MCF 10A (cell line): ENCODE results near the gene FEZF1. TPM values are rescaled to one million over a fixed set of nuclear protein-coding genes. Genes with fewer than 3 reads are reported as not detected.

ENCODE experiments used
- BruUV-seq: library from RNA; stranded (reverse); fragments of 400-500 nt; replicated peaks from 2 replicates; lab custom pipeline; 2021; lab: Mats Ljungman, UMichigan
- CTCF ChIA-PET: fragments of 300-600 bp; sonication (Branson Sonifier 250); formaldehyde crosslinking; extraction: SDS; loops from one replicate; lab custom pipeline; 2021; ENCODE audit warnings: antibody characterized with exemption, inconsistent platforms; lab: Yijun Ruan, JAX
- POLR2A ChIA-PET: fragments of 300-600, 350-650 bp; sonication (Branson Sonifier 250); formaldehyde crosslinking; extraction: SDS; loops from one replicate; lab custom pipeline; 2020; ENCODE audit warnings: antibody characterized with exemption, inconsistent platforms; lab: Yijun Ruan, JAX
- DNase-seq: peaks from one replicate; pipeline ENCODE4 v3.0.0-alpha.2; 2018; ENCODE audit not compliant: unreplicated experiment
- H3K27ac Mint-ChIP-seq: one replicate; pipeline ENCODE4 v1.8.0; 2022; ENCODE audit warnings: mild to moderate bottlenecking, low read depth, mixed read lengths; ENCODE audit not compliant: unreplicated experiment
- H3K27me3 Mint-ChIP-seq: one replicate; pipeline ENCODE4 v1.8.0; 2022; ENCODE audit warnings: mixed read lengths; ENCODE audit not compliant: insufficient read depth, unreplicated experiment
- H3K36me3 Mint-ChIP-seq: one replicate; pipeline ENCODE4 v1.8.0; 2022; ENCODE audit warnings: mild to moderate bottlenecking, moderate library complexity, mixed read lengths; ENCODE audit not compliant: insufficient read depth, unreplicated experiment
- H3K4me1 Mint-ChIP-seq: one replicate; pipeline ENCODE4 v1.8.0; 2022; ENCODE audit warnings: mixed read lengths; ENCODE audit not compliant: insufficient read depth, unreplicated experiment
- H3K4me3 Mint-ChIP-seq: one replicate; pipeline ENCODE4 v1.8.0; 2022; ENCODE audit warnings: mild to moderate bottlenecking, moderate library complexity, mixed read lengths; ENCODE audit not compliant: unreplicated experiment
- H3K9me3 Mint-ChIP-seq: one replicate; pipeline ENCODE4 v1.8.0; 2022; ENCODE audit warnings: mixed read lengths; ENCODE audit not compliant: unreplicated experiment
- CTCF ChIP-seq: fragments of 200-600 bp; IDR thresholded peaks from one replicate; pipeline ENCODE4 v1.8.0; 2022; ENCODE audit warnings: antibody characterized with exemption, mild to moderate bottlenecking; ENCODE audit not compliant: unreplicated experiment
- intact Hi-C: fragments of 100-400 bp; cut with micrococcal nuclease; formaldehyde crosslinking; loops from 2 replicates; pipeline ENCODE4 v1.14.1; 2022
- total RNA-seq: library from RNA; stranded (reverse); gene quantifications from 2 replicates; pipeline ENCODE4 v1.2.3, GENCODE V29; 2022

Gene FEZF1
- total RNA-seq, 1 experiment from 2014 or later = not detected

- no peaks in the 10 kb centered on the region for H3K9me3 Mint-ChIP-seq
- H3K27me3 Mint-ChIP-seq = peaks cover 25% of the 10 kb centered on the region
- peaks cover 8% of the 10 kb centered on the region for H3K4me1 Mint-ChIP-seq
- intact Hi-C loops = no loop called here
- no peaks in the 10 kb centered on the region for H3K36me3 Mint-ChIP-seq
- no peak overlapping the region for H3K27ac Mint-ChIP-seq
- peak overlapping the region; percentile 49 for H3K4me3 Mint-ChIP-seq
- BruUV-seq = no TSS peak
- TF ChIP-seq CTCF = no peak
- CTCF ChIA-PET = interaction anchor here (0.6 kb wide), 1 partner anchor 13 kb away, joined by 4 read pairs; no protein-coding TSS in a partner anchor
- DNase-seq = no peak
- POLR2A ChIA-PET = interaction anchor here (0.7 kb wide), 1 partner anchor 118 kb away, joined by 3 read pairs; no protein-coding TSS in a partner anchor
These were observed 11.2 kb upstream of the FEZF1 start for GRCh38 chr7:122315507-122316466.

- no peak overlapping the region for H3K4me3 Mint-ChIP-seq
These were observed 9.7 kb upstream of the FEZF1 start for GRCh38 chr7:122314284-122314683.

GRCh38 chr7:122312789-122313188, 8.2 kb upstream of the FEZF1 start:
- ChIA-PET CTCF (no interaction called here), POLR2A (no interaction called here)
- H3K27ac Mint-ChIP-seq = no peak overlapping the region
- no peaks in the 10 kb centered on the region for H3K36me3 Mint-ChIP-seq
- no peak overlapping the region for H3K4me3 Mint-ChIP-seq
- no peak for DNase-seq
- no TSS peak for BruUV-seq
- no peak for TF ChIP-seq CTCF
- no peaks in the 10 kb centered on the region for H3K9me3 Mint-ChIP-seq
- H3K4me1 Mint-ChIP-seq = peaks cover 8% of the 10 kb centered on the region
- intact Hi-C loops = no loop called here
- H3K27me3 Mint-ChIP-seq = peaks cover 25% of the 10 kb centered on the region

More at GRCh38 chr7:122314284-122314683, 9.7 kb upstream of the FEZF1 start:
- no peak for TF ChIP-seq CTCF
- Mint-ChIP-seq H3K27ac (no peak overlapping the region), H3K4me1 (peaks cover 8% of the 10 kb centered on the region), H3K9me3 (no peaks in the 10 kb centered on the region), H3K36me3 (no peaks in the 10 kb centered on the region), H3K27me3 (peaks cover 25% of the 10 kb centered on the region)
- no TSS peak for BruUV-seq
- no peak for DNase-seq
- POLR2A ChIA-PET = no interaction called here
- CTCF ChIA-PET = no interaction called here
- intact Hi-C loops = no loop called here

GRCh38 chr7:122311734-122312450, 7.3 kb upstream of the FEZF1 start:
- no peak for TF ChIP-seq CTCF
- Mint-ChIP-seq H3K27me3 (peaks cover 25% of the 10 kb centered on the region), H3K27ac (no peak overlapping the region), H3K4me1 (peaks cover 8% of the 10 kb centered on the region), H3K36me3 (no peaks in the 10 kb centered on the region), H3K9me3 (no peaks in the 10 kb centered on the region), H3K4me3 (no peak overlapping the region)
- DNase-seq = no peak
- POLR2A ChIA-PET = no interaction called here
- intact Hi-C loops = no loop called here
- no TSS peak for BruUV-seq
- CTCF ChIA-PET = no interaction called here
